ENCODE results near the gene MYO18B.

MYO18B gene

DNA sequence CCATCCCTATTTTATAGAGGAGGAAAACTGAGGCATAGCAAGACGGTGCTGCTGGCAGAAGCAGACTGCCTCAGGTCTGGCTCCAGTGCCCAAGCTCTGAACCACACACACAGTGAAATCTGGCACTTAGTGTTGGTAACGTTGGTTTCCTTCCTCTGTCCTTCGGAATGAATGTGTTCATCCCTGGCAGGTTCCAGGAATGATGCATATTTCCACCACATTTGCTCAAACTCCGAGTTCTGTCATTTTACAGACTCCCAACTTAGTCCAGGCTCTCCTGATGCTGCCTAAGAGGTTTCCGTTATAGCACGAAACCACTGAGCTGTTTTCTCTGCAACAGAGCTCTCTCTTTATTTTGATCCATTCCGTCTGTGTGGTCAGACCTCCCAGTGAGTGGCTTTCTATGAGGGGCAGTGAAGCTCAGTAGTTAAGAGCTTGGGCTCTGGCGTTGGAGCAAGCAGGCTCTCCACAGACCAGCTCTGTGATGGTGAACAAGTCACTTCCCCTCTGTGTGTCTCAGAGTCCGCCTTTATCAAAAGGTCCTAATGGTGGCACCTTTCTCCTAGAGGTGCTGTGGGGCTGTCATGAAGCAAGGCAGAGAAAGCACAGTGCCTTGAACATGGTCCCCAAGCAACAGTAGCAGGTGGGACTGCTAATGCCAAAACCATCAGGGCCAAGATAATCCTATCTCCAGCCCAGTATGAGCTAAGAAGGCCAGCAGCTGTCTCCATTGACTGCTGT, 200.3 kb downstream of the MYO18B start:
- H3K9me3 ChIP-seq (ENCODE audit: control insufficient read depth, low read length) = no peaks in the 10 kb centered on the region
- H3K27me3 ChIP-seq (replicated peaks; ENCODE audit: control insufficient read depth, insufficient read depth, low read length, poor library complexity, severe bottlenecking) = no peaks in the 10 kb centered on the region
- H3K4me1 ChIP-seq (ENCODE audit: control insufficient read depth, insufficient read depth, low read length, poor library complexity, severe bottlenecking) = no peaks in the 10 kb centered on the region
- no peak overlapping the region for H3K27ac ChIP-seq (ENCODE audit: insufficient read depth, low read length, poor library complexity, severe bottlenecking)
- DNase-seq = no peak
- H3K36me3 ChIP-seq (ENCODE audit: control insufficient read depth, insufficient read depth, low read length) = no peaks in the 10 kb centered on the region
- no peak overlapping the region for H3K4me3 ChIP-seq (ENCODE audit: insufficient read depth, low read depth, low read length, poor library complexity, severe bottlenecking)

DNA sequence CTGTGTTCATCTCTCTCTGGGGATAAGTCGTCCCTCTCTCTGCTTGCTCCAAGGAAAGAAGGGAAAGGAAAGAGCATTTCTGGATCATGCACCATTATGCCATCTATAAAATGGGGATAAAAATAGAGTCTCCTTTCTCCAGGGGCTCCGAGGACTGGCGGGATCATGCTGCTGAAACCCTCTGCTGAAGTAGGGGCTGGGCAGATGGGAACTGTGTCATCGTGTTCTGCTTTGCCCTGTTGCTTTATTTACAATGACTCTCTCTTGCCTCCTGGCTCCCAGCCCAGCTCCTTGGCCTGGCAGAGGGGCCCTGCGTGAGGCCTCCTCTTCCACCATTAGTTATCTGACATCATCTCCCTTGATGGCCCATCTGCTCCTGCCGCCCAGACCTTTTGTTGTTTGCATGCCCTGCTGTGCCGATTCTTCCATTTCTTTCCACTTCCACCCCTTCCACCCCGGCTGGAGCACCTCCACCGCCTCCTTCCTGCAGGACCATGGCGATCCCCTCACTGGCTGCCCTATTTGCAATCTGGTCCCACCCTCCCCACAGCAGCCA, 200.9 kb downstream of the MYO18B start:
- H3K27me3 ChIP-seq (replicated peaks; ENCODE audit: control insufficient read depth, insufficient read depth, low read length, poor library complexity, severe bottlenecking) = no peaks in the 10 kb centered on the region
- no peaks in the 10 kb centered on the region for H3K9me3 ChIP-seq (ENCODE audit: control insufficient read depth, low read length)
- no peak overlapping the region for H3K4me3 ChIP-seq (ENCODE audit: insufficient read depth, low read depth, low read length, poor library complexity, severe bottlenecking)
- no peaks in the 10 kb centered on the region for H3K36me3 ChIP-seq (ENCODE audit: control insufficient read depth, insufficient read depth, low read length)
- no peaks in the 10 kb centered on the region for H3K4me1 ChIP-seq (ENCODE audit: control insufficient read depth, insufficient read depth, low read length, poor library complexity, severe bottlenecking)
- DNase-seq = no peak
- H3K27ac ChIP-seq (ENCODE audit: insufficient read depth, low read length, poor library complexity, severe bottlenecking) = no peak overlapping the region

DNA sequence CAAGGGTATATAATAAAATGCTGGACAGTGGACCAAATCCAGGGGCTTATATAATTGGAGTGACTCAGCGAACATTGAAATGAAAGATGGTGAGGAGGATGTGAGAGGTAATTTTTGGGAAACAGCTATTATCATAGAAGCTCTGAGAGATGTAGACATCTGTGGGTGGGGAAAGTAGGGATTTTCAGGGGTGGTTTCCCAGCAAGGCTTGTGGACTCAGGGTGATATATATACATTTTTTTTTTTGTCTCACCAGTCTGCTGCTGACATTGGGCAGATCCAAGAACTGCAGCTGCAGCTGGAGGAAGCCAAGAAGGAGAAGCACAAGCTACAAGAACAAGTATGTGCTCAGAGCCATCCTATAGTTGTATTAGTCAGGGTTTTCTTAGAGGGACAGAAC, 208.1 kb downstream of the MYO18B start:
- Histone ChIP-seq H3K4me3 (ENCODE audit: insufficient read depth, low read depth, low read length, poor library complexity, severe bottlenecking) (no peak overlapping the region), H3K27me3 (replicated peaks; ENCODE audit: control insufficient read depth, insufficient read depth, low read length, poor library complexity, severe bottlenecking) (no peaks in the 10 kb centered on the region), H3K27ac (ENCODE audit: insufficient read depth, low read length, poor library complexity, severe bottlenecking) (no peak overlapping the region), H3K36me3 (ENCODE audit: control insufficient read depth, insufficient read depth, low read length) (no peaks in the 10 kb centered on the region), H3K4me1 (ENCODE audit: control insufficient read depth, insufficient read depth, low read length, poor library complexity, severe bottlenecking) (no peaks in the 10 kb centered on the region), H3K9me3 (ENCODE audit: control insufficient read depth, low read length) (no peaks in the 10 kb centered on the region)
- DNase-seq = no peak

DNA sequence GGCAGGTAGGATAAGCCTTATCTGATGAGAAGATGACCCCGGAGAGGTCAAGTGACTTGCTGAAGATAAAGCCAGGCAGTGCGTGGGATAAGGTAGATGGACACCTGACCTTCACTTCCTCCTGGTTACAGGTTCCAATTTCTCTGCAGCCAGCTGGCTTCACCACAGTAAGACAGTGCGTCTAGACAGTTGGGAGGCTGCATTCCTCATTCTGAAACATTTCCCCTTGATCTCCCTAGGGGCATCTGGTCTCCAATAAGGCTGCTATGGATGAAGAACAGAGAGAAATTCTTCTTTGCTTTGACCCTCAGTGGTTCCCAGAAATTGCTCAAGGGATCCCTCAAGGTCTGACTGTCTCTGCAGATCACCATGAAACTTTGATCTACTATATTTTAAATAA, 211.3 kb downstream of the MYO18B start:
- no peak overlapping the region for H3K4me3 ChIP-seq (ENCODE audit: insufficient read depth, low read depth, low read length, poor library complexity, severe bottlenecking)
- H3K36me3 ChIP-seq (ENCODE audit: control insufficient read depth, insufficient read depth, low read length) = no peaks in the 10 kb centered on the region
- no peak for DNase-seq
- H3K4me1 ChIP-seq (ENCODE audit: control insufficient read depth, insufficient read depth, low read length, poor library complexity, severe bottlenecking) = no peaks in the 10 kb centered on the region
- no peaks in the 10 kb centered on the region for H3K9me3 ChIP-seq (ENCODE audit: control insufficient read depth, low read length)
- H3K27ac ChIP-seq (ENCODE audit: insufficient read depth, low read length, poor library complexity, severe bottlenecking) = no peak overlapping the region
- no peaks in the 10 kb centered on the region for H3K27me3 ChIP-seq (replicated peaks; ENCODE audit: control insufficient read depth, insufficient read depth, low read length, poor library complexity, severe bottlenecking)

DNA sequence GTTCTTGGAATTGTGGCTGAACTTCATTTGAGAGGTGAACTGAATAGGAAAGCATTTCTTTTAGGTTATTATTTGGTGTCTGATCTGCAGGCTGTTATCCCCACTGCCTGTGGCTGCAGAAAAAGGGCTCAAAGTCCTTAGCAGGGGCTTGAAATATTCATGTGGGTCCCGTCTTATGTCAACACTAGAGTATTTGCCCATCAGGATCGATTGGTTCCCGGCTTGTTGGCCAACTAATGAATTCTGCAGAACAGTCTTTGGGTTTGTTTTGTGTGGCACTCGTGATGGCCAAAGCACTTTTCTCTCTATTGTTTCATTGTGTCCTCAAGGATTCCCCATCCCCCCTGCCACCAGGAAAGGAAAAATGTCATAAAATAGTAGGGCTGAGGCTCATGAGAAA, 211.9 kb downstream of the MYO18B start:
- no peak overlapping the region for H3K4me3 ChIP-seq (ENCODE audit: insufficient read depth, low read depth, low read length, poor library complexity, severe bottlenecking)
- no peaks in the 10 kb centered on the region for H3K4me1 ChIP-seq (ENCODE audit: control insufficient read depth, insufficient read depth, low read length, poor library complexity, severe bottlenecking)
- no peak overlapping the region for H3K27ac ChIP-seq (ENCODE audit: insufficient read depth, low read length, poor library complexity, severe bottlenecking)
- DNase-seq = no peak
- no peaks in the 10 kb centered on the region for H3K27me3 ChIP-seq (replicated peaks; ENCODE audit: control insufficient read depth, insufficient read depth, low read length, poor library complexity, severe bottlenecking)
- H3K36me3 ChIP-seq (ENCODE audit: control insufficient read depth, insufficient read depth, low read length) = no peaks in the 10 kb centered on the region
- H3K9me3 ChIP-seq (ENCODE audit: control insufficient read depth, low read length) = no peaks in the 10 kb centered on the region

DNA sequence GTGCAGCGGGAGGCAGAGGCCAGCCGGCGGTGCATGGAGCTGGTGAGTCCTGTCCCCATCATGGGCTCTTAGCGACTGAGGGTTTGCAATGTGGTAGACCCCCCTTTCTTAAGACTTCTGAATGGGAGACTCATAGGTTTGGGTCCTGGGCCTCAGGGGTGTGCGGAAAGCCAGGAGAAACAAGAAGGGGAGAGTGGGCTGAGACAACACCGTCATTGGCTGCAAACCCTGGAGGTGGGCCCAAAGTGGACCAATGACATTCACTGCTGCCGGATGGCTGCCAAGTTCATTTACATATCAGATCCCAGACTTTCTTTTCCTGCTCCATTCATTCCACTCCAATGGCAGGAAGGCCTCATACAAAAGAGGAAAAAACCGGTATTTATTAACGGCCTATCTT, 213.3 kb downstream of the MYO18B start:
- Histone ChIP-seq H3K27ac (ENCODE audit: insufficient read depth, low read length, poor library complexity, severe bottlenecking) (no peak overlapping the region), H3K36me3 (ENCODE audit: control insufficient read depth, insufficient read depth, low read length) (no peaks in the 10 kb centered on the region), H3K4me1 (ENCODE audit: control insufficient read depth, insufficient read depth, low read length, poor library complexity, severe bottlenecking) (no peaks in the 10 kb centered on the region), H3K27me3 (replicated peaks; ENCODE audit: control insufficient read depth, insufficient read depth, low read length, poor library complexity, severe bottlenecking) (no peaks in the 10 kb centered on the region), H3K9me3 (ENCODE audit: control insufficient read depth, low read length) (no peaks in the 10 kb centered on the region), H3K4me3 (ENCODE audit: insufficient read depth, low read depth, low read length, poor library complexity, severe bottlenecking) (no peak overlapping the region)
- DNase-seq = no peak

DNA sequence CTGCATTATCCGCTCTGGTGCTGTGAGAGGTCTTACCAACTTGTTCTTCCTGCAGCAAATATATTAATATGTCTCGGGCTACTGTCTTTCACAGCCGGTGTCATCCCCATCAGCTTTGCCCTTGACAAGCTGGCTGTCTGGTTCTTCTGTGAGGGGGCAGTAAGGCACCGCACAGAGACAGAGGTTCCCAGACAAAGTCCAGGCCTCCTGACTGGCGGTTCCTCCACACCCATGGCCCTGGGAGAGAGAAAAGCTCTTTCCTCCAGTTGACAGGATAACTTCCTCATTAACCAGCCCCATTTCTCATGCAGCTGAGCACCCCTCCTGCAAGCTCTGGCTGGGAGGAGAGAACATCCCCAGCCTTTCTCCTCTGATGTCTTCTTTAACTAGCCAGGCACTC, 214.8 kb downstream of the MYO18B start:
- no peaks in the 10 kb centered on the region for H3K36me3 ChIP-seq (ENCODE audit: control insufficient read depth, insufficient read depth, low read length)
- H3K9me3 ChIP-seq (ENCODE audit: control insufficient read depth, low read length) = no peaks in the 10 kb centered on the region
- H3K4me1 ChIP-seq (ENCODE audit: control insufficient read depth, insufficient read depth, low read length, poor library complexity, severe bottlenecking) = no peaks in the 10 kb centered on the region
- no peaks in the 10 kb centered on the region for H3K27me3 ChIP-seq (replicated peaks; ENCODE audit: control insufficient read depth, insufficient read depth, low read length, poor library complexity, severe bottlenecking)
- no peak overlapping the region for H3K4me3 ChIP-seq (ENCODE audit: insufficient read depth, low read depth, low read length, poor library complexity, severe bottlenecking)
- H3K27ac ChIP-seq (ENCODE audit: insufficient read depth, low read length, poor library complexity, severe bottlenecking) = no peak overlapping the region
- DNase-seq = no peak

DNA sequence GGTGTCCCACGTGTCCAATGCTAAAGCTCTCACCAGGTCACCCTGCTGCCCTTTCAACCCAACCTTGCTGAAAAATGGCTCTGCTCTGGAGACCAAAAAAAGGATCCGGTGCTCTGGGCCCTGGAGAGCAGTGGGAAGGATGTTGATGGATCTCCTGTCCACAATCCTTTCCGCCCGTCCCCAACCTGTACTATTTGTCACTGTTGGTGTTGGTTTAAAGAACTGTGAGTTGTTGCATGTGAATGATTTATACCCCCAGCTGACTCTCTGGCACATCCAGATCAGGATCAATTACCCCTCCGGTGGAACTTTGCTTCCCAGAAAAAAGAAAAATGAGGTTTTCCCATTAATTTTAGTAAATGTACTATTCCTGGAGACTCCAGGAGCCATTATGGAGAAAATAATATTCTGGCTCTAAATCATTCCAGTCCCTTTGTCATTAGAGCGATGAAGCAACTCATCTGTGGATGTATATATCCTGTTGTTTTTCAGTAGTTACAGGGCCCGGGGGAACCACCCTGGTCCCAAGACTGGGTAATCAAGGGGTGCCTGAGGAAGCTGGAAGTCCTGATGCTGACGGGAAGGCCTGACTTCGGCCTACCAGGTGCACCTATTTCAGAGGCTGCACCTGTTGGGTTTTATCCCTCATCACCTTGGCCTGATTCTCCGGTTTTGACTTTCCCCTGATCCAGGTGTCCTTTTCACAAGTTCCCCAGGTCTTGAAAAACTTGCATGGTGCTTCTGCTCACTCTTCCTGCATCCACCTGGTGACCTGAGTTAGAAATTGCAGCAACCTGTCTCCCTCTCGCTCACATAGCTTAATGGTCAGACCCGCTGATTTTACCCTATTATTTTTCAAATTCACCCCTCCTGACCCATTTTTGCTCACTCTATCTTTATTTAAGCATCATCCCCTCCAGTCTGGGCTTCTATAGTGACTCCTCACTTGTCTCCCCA, 218.1 kb downstream of the MYO18B start:
- H3K4me3 ChIP-seq (ENCODE audit: insufficient read depth, low read depth, low read length, poor library complexity, severe bottlenecking) = no peak overlapping the region
- no peaks in the 10 kb centered on the region for H3K27me3 ChIP-seq (replicated peaks; ENCODE audit: control insufficient read depth, insufficient read depth, low read length, poor library complexity, severe bottlenecking)
- no peaks in the 10 kb centered on the region for H3K36me3 ChIP-seq (ENCODE audit: control insufficient read depth, insufficient read depth, low read length)
- H3K4me1 ChIP-seq (ENCODE audit: control insufficient read depth, insufficient read depth, low read length, poor library complexity, severe bottlenecking) = no peaks in the 10 kb centered on the region
- no peak for DNase-seq
- H3K27ac ChIP-seq (ENCODE audit: insufficient read depth, low read length, poor library complexity, severe bottlenecking) = no peak overlapping the region
- no peaks in the 10 kb centered on the region for H3K9me3 ChIP-seq (ENCODE audit: control insufficient read depth, low read length)

DNA sequence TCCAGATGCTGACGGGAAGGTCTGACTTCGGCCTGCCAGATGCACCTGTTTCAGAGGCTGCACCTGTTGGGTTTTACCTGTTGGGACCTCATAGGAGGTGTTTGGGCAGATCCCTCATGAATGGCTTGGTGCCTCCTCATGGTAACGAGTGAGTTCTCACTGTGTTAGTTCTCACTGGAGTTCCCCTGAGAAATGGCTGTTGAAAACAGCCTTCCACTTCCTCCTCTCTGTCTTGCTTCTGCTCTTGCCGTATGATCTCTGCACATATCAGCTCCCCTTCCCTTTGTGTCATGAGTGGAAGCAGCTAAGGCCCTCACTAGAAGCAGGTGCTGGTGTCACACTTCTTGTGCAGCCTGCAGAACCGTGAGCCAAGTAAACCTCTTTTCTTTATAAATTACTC, 219.7 kb downstream of the MYO18B start:
- Histone ChIP-seq H3K27me3 (replicated peaks; ENCODE audit: control insufficient read depth, insufficient read depth, low read length, poor library complexity, severe bottlenecking) (no peaks in the 10 kb centered on the region), H3K9me3 (ENCODE audit: control insufficient read depth, low read length) (no peaks in the 10 kb centered on the region), H3K4me1 (ENCODE audit: control insufficient read depth, insufficient read depth, low read length, poor library complexity, severe bottlenecking) (no peaks in the 10 kb centered on the region), H3K36me3 (ENCODE audit: control insufficient read depth, insufficient read depth, low read length) (no peaks in the 10 kb centered on the region), H3K4me3 (ENCODE audit: insufficient read depth, low read depth, low read length, poor library complexity, severe bottlenecking) (no peak overlapping the region), H3K27ac (ENCODE audit: insufficient read depth, low read length, poor library complexity, severe bottlenecking) (no peak overlapping the region)
- DNase-seq = no peak

DNA sequence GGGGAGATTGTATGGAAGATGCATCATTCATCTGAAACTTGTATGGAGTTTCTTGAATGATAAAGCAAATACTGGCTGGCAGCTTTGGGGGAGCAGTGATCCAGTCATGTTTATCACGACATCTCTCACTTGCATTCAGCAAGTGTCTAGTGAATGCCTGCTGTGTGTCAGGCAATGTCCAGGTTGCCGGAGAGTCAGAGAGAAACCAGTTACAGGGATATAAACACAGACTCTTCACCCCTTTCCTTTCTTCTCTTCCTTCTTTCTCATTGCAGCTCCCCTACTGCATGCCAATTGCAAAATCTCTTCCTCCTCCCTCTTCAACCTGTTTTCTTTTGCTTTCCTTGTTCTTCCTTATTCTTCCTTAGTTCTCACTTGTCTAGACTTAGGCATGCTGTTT, 220.7 kb downstream of the MYO18B start:
- Histone ChIP-seq H3K27ac (ENCODE audit: insufficient read depth, low read length, poor library complexity, severe bottlenecking) (no peak overlapping the region), H3K27me3 (replicated peaks; ENCODE audit: control insufficient read depth, insufficient read depth, low read length, poor library complexity, severe bottlenecking) (no peaks in the 10 kb centered on the region), H3K4me1 (ENCODE audit: control insufficient read depth, insufficient read depth, low read length, poor library complexity, severe bottlenecking) (no peaks in the 10 kb centered on the region), H3K4me3 (ENCODE audit: insufficient read depth, low read depth, low read length, poor library complexity, severe bottlenecking) (no peak overlapping the region), H3K9me3 (ENCODE audit: control insufficient read depth, low read length) (no peaks in the 10 kb centered on the region), H3K36me3 (ENCODE audit: control insufficient read depth, insufficient read depth, low read length) (no peaks in the 10 kb centered on the region)
- DNase-seq = no peak

Data from effector memory CD4-positive, alpha-beta T cell (primary cell).